Fibroblast of lung (primary cell): ENCODE results near the gene BMPR1B. TPM values are rescaled to one million over a fixed set of nuclear protein-coding genes. Genes with fewer than 3 reads are reported as not detected.
A peak's percentile ranks its signal among the peaks of the same experiment; 100 is the strongest.

Experiments
- DNase-seq, 2 donors: peaks; one replicate each; pipeline versions ENCODE4 v3.0.0 to v3.0.0-alpha.2; 2010; ENCODE audit warnings: low read depth in 2 of 2
- H2AFZ ChIP-seq: 2 replicates; pipeline ENCODE4 v1.5.1; 2012; ENCODE audit warnings: low read length, control low read depth, inconsistent platforms
- H3K27ac ChIP-seq: 2 replicates; pipeline ENCODE4 v1.5.1; 2011; ENCODE audit warnings: low read length, control low read depth; ENCODE audit not compliant: insufficient read depth
- H3K27me3 ChIP-seq: 2 replicates; pipeline ENCODE4 v1.5.1; 2011; ENCODE audit warnings: mild to moderate bottlenecking, low read length; ENCODE audit not compliant: control insufficient read depth, insufficient read depth
- H3K36me3 ChIP-seq: 2 replicates; pipeline ENCODE4 v1.5.1; 2011; ENCODE audit warnings: low read length; ENCODE audit not compliant: control insufficient read depth, insufficient read depth
- H3K4me1 ChIP-seq: 2 replicates; pipeline ENCODE4 v1.5.1; 2011; ENCODE audit warnings: low read length; ENCODE audit not compliant: control insufficient read depth, insufficient read depth; ENCODE audit errors: extremely low read depth
- H3K4me2 ChIP-seq: 2 replicates; pipeline ENCODE4 v1.5.1; 2011; ENCODE audit warnings: low read length, control low read depth; ENCODE audit not compliant: insufficient read depth; ENCODE audit errors: extremely low read depth
- H3K4me3 ChIP-seq, 4 experiments: fragments of 200-600 bp in 1 of 4; sonication (generic) in 1 of 4; replicated peaks in 1 of 4; 2 replicates each; pipeline ENCODE4 v1.5.1; 2011 to 2016; ENCODE audit warnings: low read length in 4 of 4, low read depth in 3 of 4, mild to moderate bottlenecking in 3 of 4, control low read depth in 2 of 4, inconsistent platforms in 1 of 4, mixed read lengths in 1 of 4; ENCODE audit not compliant: insufficient read depth in 1 of 4; ENCODE audit errors: control extremely low read depth in 1 of 4
- H3K79me2 ChIP-seq: 2 replicates; pipeline ENCODE4 v1.5.1; 2012; ENCODE audit warnings: mild to moderate bottlenecking, low read length, inconsistent platforms; ENCODE audit not compliant: control insufficient read depth, insufficient read depth
- H3K9ac ChIP-seq: 2 replicates; pipeline ENCODE4 v1.5.1; 2011; ENCODE audit warnings: mild to moderate bottlenecking, low read length, control low read depth; ENCODE audit not compliant: insufficient read depth
- H3K9me3 ChIP-seq: 2 replicates; pipeline ENCODE4 v1.5.1; 2012; ENCODE audit warnings: low read depth, low read length; ENCODE audit not compliant: control insufficient read depth, insufficient read depth
- H4K20me1 ChIP-seq: 2 replicates; pipeline ENCODE4 v1.5.1; 2011; ENCODE audit warnings: low read length; ENCODE audit not compliant: control insufficient read depth, insufficient read depth; ENCODE audit errors: extremely low read depth
- CTCF ChIP-seq, 2 donors: IDR thresholded peaks in 1 of 2; conservative IDR thresholded peaks in 1 of 2; 1 replicate in 1 of 2; 2 replicates in 1 of 2; pipeline ENCODE4 v1.5.1; 2011 to 2012; ENCODE audit warnings: low read length in 2 of 2, control low read depth in 1 of 2, inconsistent platforms in 1 of 2, low read depth in 1 of 2, mild to moderate bottlenecking in 1 of 2
- EZH2 ChIP-seq: IDR thresholded peaks from 2 replicates; pipeline ENCODE4 v1.5.1; 2012; ENCODE audit warnings: low read length, control low read depth, mild to moderate bottlenecking; ENCODE audit errors: missing control alignments
- polyA plus RNA-seq, 2 donors: library from polyadenylated mRNA; depleted of rRNA in 1 of 2; stranded (reverse) in 1 of 2; unstranded in 1 of 2; fragments of >200 nt; gene quantifications; 2 replicates each; pipeline ENCODE4 v1.2.1, GENCODE V29; 2011 to 2012; ENCODE audit warnings: missing spikeins in 1 of 2
- total RNA-seq: library from RNA; depleted of rRNA; stranded (reverse); fragments of >200 nt; gene quantifications from 2 replicates; pipeline ENCODE4 v1.2.1, GENCODE V29; 2014

BMPR1B gene
- total and polyA plus RNA-seq, 2 donors (not counting 1 experiment from before 2014, with no cell fraction given) = 0.17 to 0.45 TPM

- Histone ChIP-seq H3K27ac (no peak overlapping the region), H3K4me1 (no peaks in the 10 kb centered on the region), H3K9ac (no peak overlapping the region), H3K79me2 (no peaks in the 10 kb centered on the region), H2AFZ (no peak overlapping the region), H3K36me3 (no peaks in the 10 kb centered on the region), H3K27me3 (no peaks in the 10 kb centered on the region), H4K20me1 (no peaks in the 10 kb centered on the region), H3K9me3 (no peaks in the 10 kb centered on the region), H3K4me2 (no peak overlapping the region), H3K4me3 (no peak overlapping the region)
- TF ChIP-seq CTCF (conservative IDR thresholded peaks at IDR 0.05 in 1 of 2, IDR thresholded peaks at IDR 0.05 in 1 of 2; ENCODE audit: low read depth in 1 of 2, low read length in 2 of 2) = no peak
- no peak for TF ChIP-seq EZH2
- DNase-seq = peak; percentile 16 to 25
Observed at GRCh38 chr4:94741304-94741703, 16.5 kb upstream of the BMPR1B start.

- Histone ChIP-seq H3K36me3 (no peaks in the 10 kb centered on the region), H2AFZ (no peak overlapping the region), H3K4me2 (no peak overlapping the region), H3K27ac (no peak overlapping the region), H3K9ac (no peak overlapping the region), H3K4me3 (no peak overlapping the region), H4K20me1 (no peaks in the 10 kb centered on the region), H3K27me3 (no peaks in the 10 kb centered on the region), H3K9me3 (no peaks in the 10 kb centered on the region), H3K4me1 (no peaks in the 10 kb centered on the region), H3K79me2 (no peaks in the 10 kb centered on the region)
- no peak for TF ChIP-seq CTCF (conservative IDR thresholded peaks at IDR 0.05 in 1 of 2, IDR thresholded peaks at IDR 0.05 in 1 of 2; ENCODE audit: low read depth in 1 of 2, low read length in 2 of 2)
- no peak for DNase-seq
Observed at GRCh38 chr4:94743838-94744237, 13.9 kb upstream of the BMPR1B start.

DNA sequence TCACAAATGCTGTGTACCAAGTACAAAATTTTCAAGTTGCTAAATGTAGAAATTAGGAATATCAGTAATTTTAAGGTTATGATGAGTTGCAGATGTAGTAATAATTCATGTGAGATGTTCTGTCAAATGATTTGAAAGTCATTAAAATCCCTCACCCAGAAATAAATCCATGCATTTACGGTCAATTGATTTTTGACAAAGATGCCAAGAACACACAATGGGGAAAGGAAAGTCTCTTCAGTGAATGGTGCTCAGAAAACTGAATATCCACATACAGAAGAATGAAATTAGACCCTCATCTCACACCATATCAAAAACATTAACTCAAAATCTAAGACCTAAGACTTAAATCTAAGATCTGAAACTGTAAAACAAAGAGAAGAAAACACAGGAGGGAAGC, 12.9 kb upstream of the BMPR1B start:
- Histone ChIP-seq H2AFZ (no peak overlapping the region), H4K20me1 (no peaks in the 10 kb centered on the region), H3K27ac (no peak overlapping the region), H3K4me2 (no peak overlapping the region), H3K36me3 (no peaks in the 10 kb centered on the region), H3K79me2 (no peaks in the 10 kb centered on the region), H3K4me3 (no peak overlapping the region), H3K27me3 (no peaks in the 10 kb centered on the region), H3K9ac (no peak overlapping the region), H3K4me1 (no peaks in the 10 kb centered on the region), H3K9me3 (no peaks in the 10 kb centered on the region)
- no peak for DNase-seq
- TF ChIP-seq EZH2 (no peak), CTCF (conservative IDR thresholded peaks at IDR 0.05 in 1 of 2, IDR thresholded peaks at IDR 0.05 in 1 of 2; ENCODE audit: low read depth in 1 of 2, low read length in 2 of 2) (no peak)
